ENCODE results near the gene MTCH2.

Gene MTCH2

GRCh38 chr11:47591764-47592163 is 50.6 kb downstream of the MTCH2 start:
- DNase-seq (ENCODE audit: low read depth, low spot score): no peak

- peak; percentile 46 for DNase-seq (ENCODE audit: low read depth, low spot score)
Measured at GRCh38 chr11:47589977-47590861, 52.1 kb downstream of the MTCH2 start.

- no peak for DNase-seq (ENCODE audit: low read depth, low spot score)
Measured at GRCh38 chr11:47589584-47589976, 52.8 kb downstream of the MTCH2 start.

- no peak for DNase-seq (ENCODE audit: low read depth, low spot score)
Measured at GRCh38 chr11:47589118-47589517, 53.2 kb downstream of the MTCH2 start.

GRCh38 chr11:47587723-47588326 is 54.5 kb downstream of the MTCH2 start:
- DNase-seq (ENCODE audit: low read depth, low spot score): no peak

- DNase-seq (ENCODE audit: low read depth, low spot score): no peak
Measured at GRCh38 chr11:47587039-47587716, 55.2 kb downstream of the MTCH2 start.

GRCh38 chr11:47586098-47586855 is 56.1 kb downstream of the MTCH2 start, which contains the start of gene FAM180B:
Gene FAM180B, plus strand, starts transcription at chr11:47586678. Its CDS starts 91 bp downstream, at chr11:47586769.
- no peak for DNase-seq (ENCODE audit: low read depth, low spot score)

- DNase-seq (ENCODE audit: low read depth, low spot score): no peak
Measured at GRCh38 chr11:47583844-47584243, 58.5 kb downstream of the MTCH2 start.

GRCh38 chr11:47578524-47579494 is 63.5 kb downstream of the MTCH2 start, which contains the start of the genes KBTBD4 and NDUFS3:
Gene KBTBD4, minus strand, starts transcription at chr11:47578970. Its CDS starts 19 bp downstream, at chr11:47578951.
Gene NDUFS3, plus strand, starts transcription at chr11:47579074. Its CDS starts 18 bp downstream, at chr11:47579092.
- DNase-seq (ENCODE audit: low read depth, low spot score): peak; percentile 95

DNA sequence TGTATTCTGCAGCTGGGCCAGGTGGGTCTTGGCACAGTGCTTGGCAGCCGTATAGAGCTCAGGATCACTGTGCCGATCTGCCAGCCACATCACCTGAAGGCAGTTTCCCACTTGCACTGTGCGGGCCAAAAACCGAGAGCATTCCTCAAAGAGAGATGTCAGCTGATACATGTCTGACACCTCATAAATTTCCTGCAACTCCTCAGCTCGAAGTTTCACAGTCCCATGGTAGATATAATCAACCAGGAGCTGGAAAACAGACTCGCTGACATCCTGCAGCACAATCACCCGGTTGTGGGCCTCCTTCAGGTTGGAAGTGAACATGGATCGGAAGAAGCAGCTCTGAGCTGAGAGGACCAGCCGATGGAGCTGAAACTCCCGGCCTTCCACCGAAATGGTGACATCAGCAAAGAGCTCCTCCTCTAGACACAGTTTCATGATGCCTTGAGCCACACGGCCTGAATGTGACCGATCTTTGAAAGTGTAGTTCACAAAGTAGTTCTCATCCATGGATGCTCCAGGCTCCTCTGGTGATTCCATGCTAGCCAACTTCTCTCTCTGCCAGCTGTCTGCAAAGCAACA is 64.8 kb downstream of the MTCH2 start:
- DNase-seq (ENCODE audit: low read depth, low spot score): no peak

DNA sequence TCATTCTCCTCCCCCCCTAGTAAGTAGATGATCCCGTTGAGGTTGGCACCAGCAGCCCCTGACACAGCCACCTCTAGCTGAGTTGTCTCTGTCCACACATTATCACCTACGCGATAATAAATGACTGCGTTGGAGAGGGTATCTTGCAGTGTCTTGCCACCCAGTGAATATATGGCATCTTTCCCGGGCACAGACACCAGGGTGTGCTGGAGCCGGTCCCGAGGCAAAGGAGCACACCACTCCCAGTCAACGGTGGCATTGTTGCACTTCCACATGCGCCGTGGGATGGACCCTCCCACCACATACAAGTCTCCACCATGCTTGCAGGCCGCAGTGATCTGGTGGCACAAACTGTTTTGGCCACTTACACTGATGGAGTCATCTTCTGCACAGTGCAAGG is 69.0 kb downstream of the MTCH2 start:
- no peak for DNase-seq (ENCODE audit: low read depth, low spot score)

- DNase-seq (ENCODE audit: low read depth, low spot score): peak; percentile 45
Measured at GRCh38 chr11:47572715-47573255, 69.6 kb downstream of the MTCH2 start.

- peak; percentile 40 for DNase-seq (ENCODE audit: low read depth, low spot score)
Measured at GRCh38 chr11:47571895-47572294, 70.5 kb downstream of the MTCH2 start.

DNA sequence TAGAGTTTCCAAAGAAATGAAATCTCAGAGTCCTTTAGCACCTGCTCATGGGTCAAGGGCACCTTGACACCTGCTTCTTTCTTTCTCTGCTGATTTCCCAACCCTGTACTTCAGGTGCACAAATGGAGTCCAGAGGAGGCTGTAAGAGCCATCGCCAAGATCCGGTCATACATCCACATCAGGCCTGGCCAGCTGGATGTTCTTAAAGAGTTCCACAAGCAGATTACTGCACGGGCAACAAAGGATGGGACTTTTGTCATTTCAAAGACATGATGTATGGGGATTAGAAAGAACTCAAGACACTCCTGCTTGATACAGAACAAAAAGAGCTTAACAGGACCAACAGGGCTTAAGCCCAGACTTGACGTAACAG is 71.0 kb downstream of the MTCH2 start:
- no peak for DNase-seq (ENCODE audit: low read depth, low spot score)

DNA sequence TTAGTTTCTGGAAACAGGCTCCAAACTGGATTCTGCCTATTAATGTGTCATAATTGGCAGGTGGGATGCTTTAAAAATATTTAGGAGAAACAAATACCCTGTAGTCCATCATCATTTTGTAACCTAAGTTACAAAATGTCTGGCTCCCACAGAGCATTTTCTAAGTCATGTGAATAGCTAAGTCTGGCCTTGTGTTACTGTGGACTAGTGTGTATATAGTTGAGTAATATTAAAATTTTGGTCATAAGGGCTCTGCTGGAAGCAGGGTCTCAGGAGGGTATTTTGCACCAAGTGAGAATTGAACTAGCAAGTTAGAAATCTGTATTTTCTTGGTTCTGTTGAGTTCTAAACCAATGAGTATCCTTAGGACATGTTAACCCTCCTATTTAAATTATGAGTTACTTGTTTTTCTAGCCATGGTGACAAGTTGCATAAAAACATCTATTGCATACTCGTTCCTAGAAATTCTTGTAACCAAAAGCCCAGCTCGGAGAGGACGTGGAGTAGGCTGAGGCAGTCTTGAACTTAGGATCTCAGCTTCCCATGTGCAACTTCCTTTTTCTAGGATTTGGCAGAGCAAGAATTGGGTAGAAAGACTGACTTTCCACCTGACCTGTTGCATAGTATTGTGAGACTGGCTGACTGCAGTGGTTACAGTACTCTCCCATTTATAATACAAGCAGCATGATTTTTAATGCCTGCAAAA is 71.6 kb downstream of the MTCH2 start:
- no peak for DNase-seq (ENCODE audit: low read depth, low spot score)

DNA sequence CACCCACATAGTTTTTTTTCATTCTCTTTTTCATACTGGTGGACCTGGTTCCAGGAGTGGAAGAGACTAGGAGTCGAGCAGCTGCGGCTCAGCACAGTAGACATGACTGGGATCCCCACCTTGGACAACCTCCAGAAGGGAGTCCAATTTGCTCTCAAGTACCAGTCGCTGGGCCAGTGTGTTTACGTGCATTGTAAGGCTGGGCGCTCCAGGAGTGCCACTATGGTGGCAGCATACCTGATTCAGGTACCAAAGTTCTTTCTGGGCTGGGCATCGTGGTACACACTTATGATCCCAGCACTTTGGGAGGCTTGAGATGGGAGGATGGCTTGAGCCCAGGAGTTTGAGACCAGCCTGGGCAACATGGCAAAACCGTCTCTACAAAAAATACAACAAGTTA is 72.7 kb downstream of the MTCH2 start:
- no peak for DNase-seq (ENCODE audit: low read depth, low spot score)

Measured in astrocyte of the hippocampus (primary cell).